ENCODE results near the gene SPDYE2B. TPM values are rescaled to one million over a fixed set of nuclear protein-coding genes. Genes with fewer than 3 reads are reported as not detected.
"Not testable (repeated sequence)": the region's sequence is repeated elsewhere in the genome, so short reads cannot be mapped to it uniquely, and the experiment has no call there.

SPDYE2B gene
- total RNA-seq, 1 donor from 2014 or later = not detected

DNA sequence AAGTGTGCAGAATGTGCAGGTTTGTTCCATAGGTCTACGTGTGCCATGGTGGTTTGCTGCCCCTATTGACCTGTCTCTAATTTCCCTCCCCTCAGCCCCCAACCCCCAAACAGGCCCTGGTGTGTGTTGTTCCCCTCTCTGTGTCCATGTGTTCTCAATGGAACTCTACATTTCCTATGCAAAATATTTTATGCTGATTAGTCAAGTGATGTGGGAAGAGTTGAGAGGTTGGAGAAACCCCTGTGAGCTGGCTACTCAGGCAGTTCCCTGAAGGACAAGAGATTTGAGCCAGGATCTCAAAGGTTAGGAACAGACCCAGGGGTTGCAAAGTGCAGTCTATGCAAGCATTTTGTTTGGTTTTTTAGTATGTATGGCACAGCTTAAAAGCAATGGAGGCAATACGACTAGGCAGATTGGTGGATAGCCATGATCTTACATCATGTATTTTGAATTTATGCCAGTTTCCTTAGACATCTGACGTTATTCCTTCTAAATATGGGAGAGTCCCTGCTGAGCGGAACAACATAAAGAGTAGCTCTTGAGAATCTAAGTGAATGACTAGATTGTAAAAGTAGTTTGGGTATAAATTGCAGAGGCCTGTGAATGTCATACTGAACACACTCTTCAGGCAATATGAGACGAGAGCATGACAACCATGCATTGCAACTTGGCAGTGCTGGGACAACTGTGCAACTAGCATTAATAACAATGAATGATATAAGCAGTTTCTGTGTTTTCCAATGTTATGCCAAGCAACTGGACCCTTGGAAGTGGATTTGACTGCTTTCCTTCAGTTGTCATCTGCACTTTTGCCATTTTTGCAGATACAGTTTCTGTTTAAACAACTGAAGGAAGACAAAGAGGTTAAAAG is 47.8 kb downstream of the SPDYE2B start:
- not testable (repeated sequence) for H3K9me3 Mint-ChIP-seq; H3K4me1 Mint-ChIP-seq (ENCODE audit: unreplicated experiment); H3K27ac Mint-ChIP-seq; DNase-seq (ENCODE audit: extremely low spot score, unreplicated experiment); H3K4me3 Mint-ChIP-seq; H3K36me3 Mint-ChIP-seq
- H3K27me3 Mint-ChIP-seq = peaks cover 21% of the 10 kb centered on the region

DNA sequence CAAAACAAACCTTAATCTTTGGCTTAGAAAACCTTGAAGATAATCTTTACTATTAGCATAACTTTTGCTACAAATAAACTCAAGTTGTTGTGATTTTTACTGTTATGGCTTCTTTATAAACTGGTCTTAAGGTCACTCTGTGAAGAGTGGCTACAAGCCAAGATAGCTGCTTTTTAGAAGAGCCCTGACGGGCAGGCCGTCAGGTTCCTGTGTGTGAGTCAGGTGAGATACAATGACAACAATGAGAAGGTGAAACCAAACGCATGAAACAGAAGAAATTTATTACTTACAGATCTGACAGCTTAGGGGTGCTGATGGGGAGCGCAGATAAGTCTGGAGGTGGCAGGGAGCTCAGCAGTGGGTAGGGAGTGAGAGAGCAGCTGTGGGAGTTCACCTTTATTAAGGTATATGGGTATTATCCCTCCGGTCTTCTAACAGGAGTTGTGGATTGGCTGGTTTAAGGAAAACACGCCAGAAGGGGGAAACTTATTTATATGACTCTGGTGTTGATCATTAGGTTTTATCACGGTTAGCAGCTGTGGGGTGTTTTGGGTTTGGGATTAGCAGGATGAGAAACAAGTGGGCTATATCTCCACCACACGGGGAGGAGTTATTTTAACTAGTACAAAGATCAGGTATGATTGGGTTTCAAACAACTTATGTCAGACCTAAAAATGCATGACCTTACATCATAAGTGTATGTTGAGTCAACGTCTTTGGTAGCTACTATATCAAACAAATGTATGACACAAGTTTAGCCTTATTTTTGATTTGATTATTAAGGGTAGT is 49.0 kb downstream of the SPDYE2B start:
- peaks cover 18% of the 10 kb centered on the region for H3K27me3 Mint-ChIP-seq
- DNase-seq (ENCODE audit: extremely low spot score, unreplicated experiment); H3K27ac Mint-ChIP-seq; H3K9me3 Mint-ChIP-seq; H3K4me3 Mint-ChIP-seq; H3K4me1 Mint-ChIP-seq (ENCODE audit: unreplicated experiment); H3K36me3 Mint-ChIP-seq: not testable (repeated sequence)

Other genes with a start within 250 kb of the SPDYE2B start
- 23.1 and 34.9 TPM in 2 replicates for gene ORAI2, start 216.7 kb upstream of the SPDYE2B start, total RNA-seq (ENCODE audit: low replicate concordance)
- 11.2 and 13.3 TPM in 2 replicates for gene ALKBH4, start 185.5 kb upstream of the SPDYE2B start, total RNA-seq (ENCODE audit: low replicate concordance)
- gene LRWD1, start 185.3 kb upstream of the SPDYE2B start, total RNA-seq (ENCODE audit: low replicate concordance) = 16.5 and 23.5 TPM in 2 replicates
- gene POLR2J, start 171.4 kb upstream of the SPDYE2B start, total RNA-seq (ENCODE audit: low replicate concordance) = 45.2 and 48.1 TPM in 2 replicates
- gene RASA4B, start 132.5 kb upstream of the SPDYE2B start, total RNA-seq (ENCODE audit: low replicate concordance) = 5.5 and 7.1 TPM in 2 replicates
- 19.5 and 19.8 TPM in 2 replicates for gene UPK3BL2, start 106.6 kb upstream of the SPDYE2B start, total RNA-seq (ENCODE audit: low replicate concordance)
- not detected in 2 replicates for gene SPDYE2, start 99.1 kb upstream of the SPDYE2B start, total RNA-seq (ENCODE audit: low replicate concordance)
- gene POLR2J3, start 77.7 kb upstream of the SPDYE2B start, total RNA-seq (ENCODE audit: low replicate concordance) = 13.2 and 24.0 TPM in 2 replicates
- 14.6 and 23.5 TPM in 2 replicates for gene RASA4, start 33.6 kb upstream of the SPDYE2B start, total RNA-seq (ENCODE audit: low replicate concordance)
- 53.3 and 77.1 TPM in 2 replicates for gene UPK3BL1, start 7.5 kb upstream of the SPDYE2B start, total RNA-seq (ENCODE audit: low replicate concordance)
- 6.8 and 9.4 TPM in 2 replicates for gene POLR2J2, start 21.3 kb downstream of the SPDYE2B start, total RNA-seq (ENCODE audit: low replicate concordance)
- gene FAM185A, start 98.7 kb downstream of the SPDYE2B start, total RNA-seq (ENCODE audit: low replicate concordance) = 8.6 and 8.7 TPM in 2 replicates

All from type B pancreatic cell (in vitro differentiated cells).